Renal cortical epithelial cell (primary cell): Measurements from ENCODE around the gene LGALS12. TPM values are rescaled to one million over a fixed set of nuclear protein-coding genes. Genes with fewer than 3 reads are reported as not detected.
"Not testable (repeated sequence)": the region's sequence is repeated elsewhere in the genome, so short reads cannot be mapped to it uniquely, and the experiment has no call there.

ENCODE experiments used
- DNase-seq: peaks from one replicate; pipeline ENCODE4 v3.0.0-alpha.2; 2011; ENCODE audit warnings: low read depth
- total RNA-seq: library from RNA; depleted of rRNA; stranded (reverse); fragments of >200 nt; gene quantifications from 2 replicates; pipeline ENCODE4 v1.2.3, GENCODE V29; 2014

Gene LGALS12
- total RNA-seq, 1 donor from 2014 or later: not detected

DNA sequence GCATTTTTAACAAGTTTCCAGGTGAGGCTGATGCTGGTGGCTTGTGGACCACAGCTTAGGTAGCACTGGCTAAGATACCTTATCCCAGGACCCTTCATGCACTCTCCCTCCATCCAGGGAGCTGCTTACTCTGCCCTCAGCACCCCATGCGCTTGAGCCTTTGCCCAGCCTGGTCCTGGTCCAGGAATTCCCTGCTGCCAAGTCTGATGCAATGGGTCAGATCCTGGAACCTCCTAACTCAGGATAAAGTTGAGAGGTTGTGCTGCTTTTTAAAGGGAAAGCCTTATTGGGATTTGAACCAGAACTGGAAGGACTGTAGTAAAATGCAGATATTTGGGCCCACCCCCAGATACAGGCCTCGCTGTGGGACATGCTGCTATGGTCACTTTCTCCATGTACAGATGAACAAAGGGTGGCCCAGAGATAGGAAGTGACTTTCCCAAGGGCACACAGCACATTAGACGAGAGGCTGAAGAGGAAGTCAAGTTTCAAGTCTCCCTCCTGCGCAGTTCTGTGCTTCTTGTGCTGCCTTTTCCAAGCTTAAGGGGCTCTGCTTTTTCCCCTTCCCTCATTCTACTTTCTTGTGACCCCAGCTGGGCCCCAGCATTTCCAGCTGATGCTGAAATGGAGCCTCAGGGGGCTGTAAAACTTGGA, 824 bp upstream of the LGALS12 start:
- DNase-seq: peak; percentile 30

DNA sequence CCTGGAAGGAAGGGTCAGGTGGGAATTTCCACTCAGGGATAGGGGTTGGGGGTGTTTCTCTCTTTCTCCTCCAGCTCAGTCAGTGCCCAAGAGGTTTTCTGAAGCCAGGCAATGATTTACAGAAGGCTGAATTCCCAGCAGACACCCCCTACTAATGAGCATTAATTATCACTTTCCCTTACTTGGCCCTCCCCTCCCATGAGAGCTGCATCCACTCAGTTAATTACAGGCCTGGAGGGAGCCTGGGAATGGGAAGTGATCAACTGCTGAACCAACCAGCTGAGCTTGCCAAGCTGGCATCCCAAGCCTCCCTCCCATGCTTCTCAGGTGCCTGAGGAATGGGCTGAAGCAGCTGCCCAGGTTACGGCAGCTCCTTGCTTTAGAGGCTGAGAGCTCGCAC, 992 bp downstream of the LGALS12 start:
- DNase-seq: peak; percentile 38

DNA sequence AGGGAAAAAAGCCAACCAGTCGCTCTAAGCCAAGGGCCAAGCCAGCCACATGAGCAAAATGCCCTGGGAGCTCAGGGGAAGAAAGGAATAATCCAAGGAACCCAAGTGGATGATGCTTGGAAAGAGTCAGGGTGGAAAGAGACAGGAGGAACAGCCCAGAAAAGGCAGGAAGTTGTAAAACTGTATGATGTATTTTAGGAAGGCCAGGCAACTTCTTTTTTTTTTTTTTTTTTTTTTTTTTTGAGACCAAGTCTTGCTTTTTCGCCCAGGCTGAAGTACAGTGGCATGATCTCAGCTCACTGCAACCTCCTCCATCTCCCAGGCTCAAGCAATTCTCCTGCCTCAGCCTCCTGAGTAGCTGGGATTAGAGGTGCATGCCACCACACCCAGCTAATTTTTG, 1.6 kb downstream of the LGALS12 start:
- no peak for DNase-seq

DNA sequence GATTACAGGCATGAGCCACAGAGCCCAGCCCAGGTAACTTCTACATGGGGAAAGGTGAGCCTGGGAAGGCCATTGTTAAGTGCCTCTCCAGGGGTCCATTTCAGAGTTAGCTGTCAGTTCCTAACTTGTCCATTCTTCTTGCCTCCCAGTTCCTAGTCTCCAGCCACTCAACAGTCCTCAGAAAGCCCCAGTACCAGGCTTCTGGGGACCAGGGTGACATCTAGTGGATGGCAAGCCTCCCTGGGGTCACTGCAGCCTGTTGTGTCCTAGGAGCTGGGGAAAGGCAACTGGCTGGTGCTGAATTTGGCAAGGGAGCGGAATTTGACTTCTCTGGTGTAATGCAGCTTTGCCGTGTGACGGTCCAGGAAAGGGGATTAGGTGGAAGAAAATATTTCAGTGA, 2.1 kb downstream of the LGALS12 start:
- peak; percentile 33 for DNase-seq

DNA sequence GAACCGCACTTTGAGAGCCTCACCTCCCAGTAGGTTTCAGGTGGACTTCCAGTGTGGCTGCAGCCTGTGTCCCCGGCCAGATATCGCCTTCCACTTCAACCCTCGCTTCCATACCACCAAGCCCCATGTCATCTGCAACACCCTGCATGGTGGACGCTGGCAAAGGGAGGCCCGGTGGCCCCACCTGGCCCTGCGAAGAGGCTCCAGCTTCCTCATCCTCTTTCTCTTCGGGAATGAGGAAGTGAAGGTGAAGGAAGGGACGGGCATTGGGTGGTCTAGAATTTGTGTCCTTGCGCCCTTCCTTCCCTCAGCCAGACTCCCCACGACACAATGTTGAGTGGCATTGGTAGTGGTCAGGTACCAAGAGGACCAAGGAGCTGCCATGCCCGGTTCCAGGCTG, 2.9 kb downstream of the LGALS12 start:
- no peak for DNase-seq

DNA sequence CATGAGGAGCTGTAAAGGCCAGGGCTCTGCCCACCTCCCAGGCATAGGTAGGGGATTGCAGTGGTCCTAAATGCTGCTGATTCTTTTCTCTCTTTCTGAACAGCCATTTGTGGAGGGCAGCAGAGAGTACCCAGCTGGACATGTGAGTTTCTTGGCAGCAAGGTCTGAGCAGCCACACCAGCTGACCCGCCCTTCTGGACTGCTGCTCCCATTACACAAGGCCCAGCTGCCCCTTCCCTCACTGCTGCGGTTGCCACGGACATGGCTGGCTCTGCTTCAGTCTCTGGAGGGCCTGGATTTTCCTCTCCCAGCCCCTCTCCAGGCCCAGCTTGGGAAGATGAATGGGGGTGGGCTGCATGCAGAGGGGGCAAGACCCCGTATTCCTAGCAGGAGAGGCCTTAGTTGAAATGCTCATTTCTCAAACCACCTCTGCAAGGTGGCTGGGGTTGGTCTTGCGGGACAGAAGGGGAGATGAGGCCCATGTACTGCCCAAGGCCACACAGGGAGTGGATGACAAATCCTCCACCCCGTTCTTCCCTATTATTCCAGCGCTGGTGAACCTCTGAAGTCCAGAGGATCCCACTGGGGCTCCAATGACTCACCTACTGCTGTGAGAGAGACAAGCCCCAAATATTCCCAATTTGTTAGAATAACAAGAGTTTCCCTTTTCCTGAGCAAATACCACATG, 4.6 kb downstream of the LGALS12 start:
- DNase-seq: peak; percentile 61

DNA sequence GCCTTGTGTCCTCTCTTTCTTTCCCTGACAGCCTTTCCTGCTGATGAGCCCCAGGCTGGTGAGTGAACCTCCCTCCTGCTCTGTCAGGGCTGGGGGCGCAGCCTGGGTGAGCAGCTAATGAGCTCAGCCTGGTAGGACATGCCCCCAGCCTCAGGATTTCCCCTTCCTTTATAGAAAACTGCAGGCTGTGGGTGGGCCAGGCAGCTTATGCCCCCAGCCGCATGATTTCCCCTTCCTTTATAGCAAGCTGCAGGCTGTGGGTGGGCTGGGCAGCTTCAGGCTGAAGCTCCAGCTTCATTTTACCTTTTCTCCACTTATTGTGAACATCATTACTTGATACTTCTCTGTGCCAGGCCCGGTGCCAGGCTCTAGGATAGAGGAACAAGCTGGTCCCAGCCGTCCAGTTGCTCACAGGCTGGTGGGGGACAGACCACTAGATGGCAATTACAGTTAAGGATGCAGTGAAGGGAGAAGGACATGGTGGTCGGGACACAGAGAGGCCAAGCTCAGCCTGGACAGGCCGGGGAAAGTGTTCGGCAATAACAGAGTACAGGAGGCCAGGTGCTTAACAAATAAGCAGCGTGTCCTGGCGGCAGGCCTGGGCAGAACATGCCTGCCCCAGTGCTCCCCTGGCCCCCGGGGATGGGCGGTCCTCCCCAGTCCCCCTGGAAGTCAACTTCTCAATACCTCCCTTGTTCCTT, 5.3 kb downstream of the LGALS12 start:
- no peak for DNase-seq

DNA sequence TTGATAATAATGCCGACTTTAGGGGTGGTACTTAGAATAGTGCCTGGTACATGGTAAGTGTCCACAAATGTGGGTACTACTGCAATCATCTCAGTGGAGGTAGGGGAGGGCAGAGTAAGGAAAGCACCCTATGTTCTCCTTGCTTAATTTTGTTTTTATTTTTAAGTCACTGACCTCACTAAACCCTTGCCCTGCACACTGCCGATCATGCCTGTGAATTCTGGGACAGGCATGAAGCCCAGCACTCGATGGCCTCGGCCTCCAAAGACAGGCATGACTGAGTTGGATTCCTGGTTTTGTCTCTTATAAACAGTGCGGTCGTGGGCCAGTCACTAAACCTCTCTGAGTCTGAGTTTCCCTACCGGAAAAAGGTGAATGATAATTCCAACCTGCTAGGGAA, 6.9 kb downstream of the LGALS12 start:
- no peak for DNase-seq

DNA sequence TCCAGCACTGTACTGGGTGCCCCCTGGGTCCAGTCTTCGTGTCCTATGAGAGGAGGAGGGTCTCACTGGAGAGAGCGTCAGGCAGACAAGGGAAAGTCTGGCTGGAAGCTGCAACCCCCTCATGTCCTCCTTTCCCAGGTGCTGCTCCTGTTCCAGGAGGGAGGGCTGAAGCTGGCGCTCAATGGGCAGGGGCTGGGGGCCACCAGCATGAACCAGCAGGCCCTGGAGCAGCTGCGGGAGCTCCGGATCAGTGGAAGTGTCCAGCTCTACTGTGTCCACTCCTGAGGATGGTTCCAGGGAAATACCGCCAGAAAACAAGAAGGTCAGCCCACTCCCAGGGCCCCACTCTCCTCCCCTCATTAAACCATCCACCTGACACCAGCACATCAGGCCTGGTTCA, 10.2 kb downstream of the LGALS12 start:
- no peak for DNase-seq

DNA sequence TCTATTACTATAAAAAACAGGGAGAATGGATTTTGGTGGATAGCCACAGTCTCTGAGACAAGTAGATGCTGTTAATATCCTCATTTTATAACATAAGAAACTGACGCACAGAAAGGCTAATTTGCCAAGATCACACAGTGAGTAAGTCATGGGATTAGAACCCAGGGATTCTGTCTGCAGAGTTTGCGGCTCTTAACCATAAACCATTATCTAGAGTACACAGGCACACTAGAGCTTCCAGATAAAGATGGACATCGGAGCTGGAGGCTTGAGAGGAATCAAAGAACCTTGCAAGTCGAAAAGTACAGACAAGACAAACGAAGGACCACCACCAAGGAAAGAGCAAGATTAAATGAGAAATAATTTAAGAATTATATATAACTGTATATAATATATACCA, 11.3 kb downstream of the LGALS12 start:
- DNase-seq: no peak

DNA sequence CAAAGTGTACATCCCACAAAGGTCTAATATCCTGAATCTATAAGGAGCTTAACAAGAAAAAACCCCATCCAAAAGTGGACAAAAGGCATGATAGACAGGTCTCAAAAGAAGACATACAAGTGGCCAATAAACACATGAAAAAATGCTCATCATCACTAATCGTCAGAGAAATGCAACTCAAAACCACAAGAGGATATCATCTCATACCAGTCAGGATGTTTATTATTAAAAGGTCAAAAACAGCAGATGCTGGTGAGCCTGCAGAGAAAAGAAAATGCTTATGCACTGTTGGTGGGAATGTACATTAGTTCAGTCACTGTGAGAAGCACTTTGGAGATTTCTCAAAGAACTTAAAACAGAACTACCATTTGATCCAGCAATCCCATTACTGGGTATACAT, 12.7 kb downstream of the LGALS12 start:
- DNase-seq: no peak

DNA sequence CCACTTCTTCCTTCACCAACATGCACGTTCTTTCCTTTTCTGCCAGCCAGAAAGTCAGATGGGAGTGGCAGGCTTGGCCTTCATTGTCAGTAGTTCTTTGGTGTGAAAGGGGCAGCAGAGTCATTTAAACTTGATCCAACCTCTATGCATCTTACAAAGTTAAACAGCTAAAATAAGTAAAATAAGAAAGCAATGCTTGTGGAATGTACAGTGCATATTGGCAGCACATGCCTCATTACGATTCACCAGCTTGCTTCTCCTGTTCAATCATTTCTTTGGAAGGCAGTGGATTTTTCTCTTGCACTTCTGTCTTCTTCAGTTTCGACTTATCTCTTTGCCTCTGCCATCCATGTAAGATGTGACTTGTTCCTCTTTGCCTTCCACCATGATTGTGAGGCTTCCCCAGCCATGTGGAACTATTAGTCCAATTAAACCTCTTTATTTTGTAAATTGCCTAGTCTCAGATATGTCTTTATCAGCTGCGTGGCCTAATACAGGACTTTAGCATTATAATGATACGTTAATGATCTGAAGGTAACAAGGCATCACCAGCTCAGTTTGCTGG, 14.8 kb downstream of the LGALS12 start:
- no peak for DNase-seq

DNA sequence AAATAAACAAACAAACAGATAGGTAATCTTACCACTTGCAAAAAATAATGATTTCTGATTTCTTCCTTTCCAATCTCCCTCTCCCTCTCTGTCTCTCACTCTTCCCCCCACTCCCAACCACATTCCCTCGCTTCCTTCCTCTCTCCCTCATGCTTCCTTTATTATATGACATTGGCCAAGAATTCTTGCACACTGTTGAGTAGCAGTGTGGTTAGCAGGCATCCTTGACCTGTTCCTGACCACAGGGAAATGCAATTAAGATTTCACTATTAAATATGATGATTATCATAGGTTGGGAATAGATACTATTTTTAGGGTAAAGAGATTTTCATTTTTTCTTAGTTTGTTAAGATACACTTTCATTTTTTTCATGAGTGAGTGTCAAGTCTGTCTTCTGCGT, 16.0 kb downstream of the LGALS12 start:
- DNase-seq: no peak

DNA sequence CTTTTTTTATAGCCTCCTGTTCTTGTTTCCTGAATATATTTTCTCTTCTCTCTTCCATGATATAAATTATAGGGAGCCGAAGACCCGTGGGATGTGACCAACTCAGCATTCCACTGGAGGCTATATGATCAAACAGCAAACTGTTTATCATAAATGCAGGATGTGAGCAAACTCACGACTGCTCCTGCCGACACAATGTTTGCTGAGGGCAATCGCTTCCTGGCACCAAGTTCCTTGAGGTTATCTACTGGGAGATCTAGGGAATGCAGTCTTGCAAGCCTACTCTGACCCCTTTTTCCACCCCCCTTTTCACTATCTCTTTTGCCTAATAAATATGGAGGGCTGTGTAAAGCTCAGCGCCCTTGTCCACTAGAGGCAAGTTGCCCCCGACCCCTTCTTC, 17.3 kb downstream of the LGALS12 start:
- no peak for DNase-seq

DNA sequence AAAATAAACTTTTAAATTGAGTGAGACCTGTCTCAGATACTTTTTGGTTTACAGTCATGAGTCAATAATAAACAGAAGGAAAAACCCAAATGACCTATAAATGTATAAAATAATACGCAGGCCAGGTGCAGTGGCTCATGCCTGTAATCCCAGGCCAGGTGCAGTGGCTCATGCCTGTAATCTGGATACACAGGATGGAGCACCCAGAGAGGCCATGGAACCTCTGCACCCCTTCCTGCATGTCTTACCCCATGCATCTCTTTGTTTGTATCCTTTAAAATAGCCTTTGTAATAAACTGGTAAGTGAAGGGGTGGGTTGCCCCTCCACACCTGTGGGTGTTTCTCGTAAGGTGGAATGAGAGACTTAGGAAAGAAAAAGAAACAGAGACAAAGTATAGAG, 21.8 kb downstream of the LGALS12 start:
- no peak for DNase-seq

DNA sequence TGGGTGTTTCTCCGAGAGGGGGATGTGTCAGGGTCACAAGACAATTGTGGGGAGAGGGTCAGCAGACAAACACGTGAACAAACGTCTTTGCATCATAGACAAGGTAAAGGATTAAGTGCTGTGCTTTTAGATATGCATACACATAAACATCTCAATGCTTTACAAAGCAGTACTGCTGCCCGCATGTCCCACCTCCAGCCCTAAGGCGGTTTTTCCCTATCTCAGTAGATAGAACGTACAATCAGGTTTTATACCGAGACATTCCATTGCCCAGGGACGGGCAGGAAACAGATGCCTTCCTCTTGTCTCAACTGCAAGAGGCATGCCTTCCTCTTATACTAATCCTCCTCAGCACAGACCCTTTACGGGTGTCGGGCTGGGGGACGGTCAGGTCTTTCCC, 22.3 kb downstream of the LGALS12 start:
- DNase-seq: not testable (repeated sequence)

DNA sequence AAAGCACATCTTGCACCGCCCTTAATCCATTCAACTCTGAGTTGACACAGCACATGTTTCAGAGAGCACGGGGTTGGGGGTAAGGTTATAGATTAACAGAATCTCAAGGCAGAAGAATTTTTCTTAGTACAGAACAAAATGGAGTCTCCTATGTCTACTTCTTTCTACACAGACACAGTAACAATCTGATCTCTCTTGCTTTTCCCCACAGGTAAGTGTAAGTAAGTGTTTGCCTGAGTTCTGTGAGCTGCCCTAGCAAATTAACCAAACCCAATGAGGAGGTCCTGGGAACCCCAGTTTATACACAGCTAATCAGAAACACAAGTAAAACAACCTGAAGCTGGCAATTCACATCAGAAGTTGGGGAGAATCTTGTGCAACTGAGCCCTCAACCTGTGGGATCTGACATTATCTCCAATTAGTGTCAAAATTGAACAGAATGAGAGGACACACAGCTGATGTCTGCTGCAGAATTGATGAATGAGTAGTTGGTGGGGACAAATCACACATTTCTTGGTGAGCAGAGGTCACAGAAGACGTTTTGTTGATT, 22.9 kb downstream of the LGALS12 start:
- DNase-seq: not testable (repeated sequence)

DNA sequence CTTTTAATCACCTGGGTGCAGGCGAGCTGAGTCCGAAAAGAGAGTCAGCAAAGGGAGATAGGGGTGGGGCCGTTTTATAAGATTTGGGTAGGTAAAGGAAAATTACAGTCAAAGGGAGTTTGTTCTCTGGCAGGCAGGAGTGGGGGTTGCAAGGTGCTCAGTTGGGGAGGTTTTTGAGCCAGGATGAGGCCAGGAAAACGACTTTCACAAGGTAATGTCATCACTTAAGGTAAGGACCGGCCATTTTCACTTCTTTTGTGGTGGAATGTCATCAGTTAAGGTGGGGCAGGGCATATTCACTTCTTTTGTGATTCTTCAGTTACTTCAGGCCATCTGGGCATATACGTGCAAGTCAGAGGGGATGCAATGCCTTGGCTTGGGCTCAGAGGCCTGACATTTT, 23.5 kb downstream of the LGALS12 start:
- DNase-seq: not testable (repeated sequence)

DNA sequence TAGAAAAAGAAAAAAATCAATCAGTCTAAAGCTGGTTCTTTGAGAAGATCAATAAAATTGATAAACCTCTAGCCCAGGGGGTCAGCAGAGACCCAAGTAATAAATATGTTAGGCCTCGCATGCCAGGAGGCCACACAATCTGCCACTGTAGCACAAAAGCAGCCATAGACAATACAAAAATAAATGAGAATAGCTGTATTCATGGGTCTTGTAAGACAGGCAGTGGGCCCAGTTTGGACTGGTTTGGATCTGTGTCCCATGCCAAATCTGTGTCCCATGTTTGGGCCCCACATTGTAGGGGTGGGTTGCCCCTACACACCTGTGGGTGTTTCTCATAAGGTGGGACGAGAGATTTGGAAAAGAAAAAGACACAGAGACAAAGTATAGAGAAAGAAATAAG, 24.1 kb downstream of the LGALS12 start:
- DNase-seq: no peak

DNA sequence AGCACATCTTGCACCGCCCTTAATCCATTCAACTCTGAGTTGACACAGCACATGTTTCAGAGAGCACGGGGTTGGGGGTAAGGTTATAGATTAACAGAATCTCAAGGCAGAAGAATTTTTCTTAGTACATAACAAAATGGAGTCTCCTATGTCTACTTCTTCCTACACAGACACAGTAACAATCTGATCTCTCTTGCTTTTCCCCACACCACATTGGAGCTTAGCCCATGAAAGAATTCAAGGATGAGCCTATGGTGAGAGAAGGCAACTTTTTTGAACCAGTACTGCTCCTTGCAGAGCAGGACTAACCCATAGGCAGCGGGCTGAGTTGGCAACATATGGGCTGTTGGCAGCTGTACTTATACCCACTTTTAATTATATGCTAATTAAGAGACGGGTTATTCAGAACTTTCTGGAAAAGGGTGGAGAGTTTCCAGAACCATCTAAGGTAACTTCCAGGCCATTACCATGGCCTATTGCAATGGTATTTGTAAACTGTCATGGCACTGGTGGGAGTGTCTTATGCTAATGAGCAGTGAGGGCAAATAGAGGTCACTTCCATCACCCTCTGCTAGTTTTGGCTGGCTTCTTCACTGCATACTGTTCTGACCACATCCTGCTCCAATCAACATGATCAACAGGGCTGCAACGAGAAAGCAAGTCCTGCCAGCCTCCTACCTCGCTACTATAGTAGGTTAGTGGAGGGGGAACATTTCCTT, 25.3 kb downstream of the LGALS12 start:
- peak; percentile 99 for DNase-seq

DNA sequence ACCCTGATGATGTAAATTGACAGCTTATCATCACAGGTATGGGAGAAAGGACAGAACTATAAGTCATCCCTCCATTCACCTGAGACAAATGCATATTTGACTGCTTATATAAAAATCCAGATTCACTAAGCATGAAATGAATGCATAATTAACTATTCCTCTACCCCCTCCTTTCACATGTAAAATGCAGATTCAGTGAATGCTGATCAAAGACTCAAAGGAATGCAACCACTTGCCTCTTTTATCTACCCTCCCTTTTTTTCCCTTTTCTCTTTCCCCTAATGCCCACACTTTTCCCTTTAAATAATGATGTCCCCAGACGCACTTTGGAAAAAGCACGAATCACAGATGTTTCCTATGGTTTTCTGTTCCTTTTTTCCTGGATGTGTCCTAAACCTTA, 26.2 kb downstream of the LGALS12 start:
- DNase-seq: peak; percentile 25
